GM12878 (cell line): ENCODE results near the gene ST7. TPM values are rescaled to one million over a fixed set of nuclear protein-coding genes. Genes with fewer than 3 reads are reported as not detected.

Source experiments
- CUX1 ChIP-seq: IDR thresholded peaks from 2 replicates; pipeline ENCODE4 v1.6.1; 2012; ENCODE audit warnings: improper control_type of control experiment, low read depth, low read length; ENCODE audit not compliant: insufficient replicate concordance
- IRF4 ChIP-seq: IDR thresholded peaks from 2 replicates; pipeline ENCODE4 v1.6.1; 2011; ENCODE audit warnings: low read depth, low read length
- IRF5 ChIP-seq: fragments of 450-650 bp; IDR thresholded peaks from 2 replicates; pipeline ENCODE4 v1.6.1; 2017; ENCODE audit warnings: borderline replicate concordance
- NRF1 ChIP-seq: conservative IDR thresholded peaks from 2 replicates; pipeline ENCODE4 v1.6.1; 2011; ENCODE audit warnings: mild to moderate bottlenecking, low read depth, low read length, improper control_type of control experiment
- USF2 ChIP-seq: IDR thresholded peaks from 2 replicates; pipeline ENCODE4 v1.6.1; 2011; ENCODE audit warnings: low read depth, low read length, improper control_type of control experiment, borderline replicate concordance
- ZNF687 ChIP-seq: fragments of 450-650 bp; IDR thresholded peaks from 2 replicates; pipeline ENCODE4 v1.6.1; 2017; ENCODE audit warnings: mild to moderate bottlenecking, moderate library complexity
- polyA plus RNA-seq, 11 experiments: library from polyadenylated mRNA; depleted of rRNA in 4 of 11; unstranded in 6 of 11; stranded (reverse) in 5 of 11; fragments of >200 nt; fragmentation: Nextera tagmentation in 4 of 11; fragmentation: Illumina TruSeq in 1 of 11; extraction: Ambion mirVana in 4 of 11; extraction: Trizol in 1 of 11; gene quantifications; 1 replicate in 1 of 11; 2 replicates in 10 of 11; pipeline versions ENCODE4 v1.2.1 to v1.2.3, GENCODE V29; 2011 to 2016; ENCODE audit warnings: inconsistent platforms in 2 of 11, missing spikeins in 2 of 11, low read depth in 1 of 11
- total RNA-seq, 4 experiments: library from RNA; depleted of rRNA in 3 of 4; stranded (reverse); fragments of >200 nt in 3 of 4; fragmentation: Illumina TruSeq in 1 of 4; extraction: Trizol in 1 of 4; gene quantifications; 2 replicates each; pipeline versions ENCODE4 v1.2.1 to v1.2.3, GENCODE V29; 2013 to 2021

ST7 gene
- total and polyA plus RNA-seq, 10 of the 15 experiments (the other 5 are each of a cell fraction or from before 2014, with no cell fraction given), result 27.7 to 76.4 (median 53.6) TPM

- TF ChIP-seq CUX1, result no peak
- no peak for TF ChIP-seq IRF5
- TF ChIP-seq NRF1, result no peak
- TF ChIP-seq USF2, result no peak
- no peak for TF ChIP-seq IRF4
- no peak for TF ChIP-seq ZNF687
These were observed 92.8 kb downstream of the ST7 start (continued) for GRCh38 chr7:117045927-117046710.
